Vagina (tissue), 2 donors: ENCODE data around the gene PTPN12. TPM values are rescaled to one million over a fixed set of nuclear protein-coding genes. Genes with fewer than 3 reads are reported as not detected.

Source experiments
- DNase-seq, 2 donors: peaks; one replicate each; pipeline ENCODE4 v3.0.0-alpha.2; 2017; ENCODE audit errors: extremely low spot score in 2 of 2
- H3K27ac ChIP-seq: fragments of 200-600 bp; sonication (generic); one replicate; pipeline ENCODE4 v1.5.1; 2019
- H3K27me3 ChIP-seq: fragments of 200-600 bp; sonication (generic); one replicate; pipeline ENCODE4 v1.5.1; 2019
- H3K36me3 ChIP-seq, 2 donors: fragments of 200-600 bp; sonication (generic); one replicate each; pipeline ENCODE4 v1.5.1; 2017 to 2019
- H3K4me1 ChIP-seq: fragments of 200-600 bp; sonication (generic); one replicate; pipeline ENCODE4 v1.5.1; 2019
- H3K4me3 ChIP-seq, 2 donors: fragments of 200-600 bp; sonication (generic); 1 replicate in 1 of 2; 2 replicates in 1 of 2; pipeline ENCODE4 v1.5.1; 2016 to 2019
- H3K9me3 ChIP-seq: fragments of 200-600 bp; sonication (generic); one replicate; pipeline ENCODE4 v1.5.1; 2019
- POLR2A ChIP-seq, 2 donors: fragments of 450-650 bp; IDR thresholded peaks; one replicate each; pipeline ENCODE4 v1.6.1; 2017; ENCODE audit warnings: antibody characterized with exemption in 2 of 2, mild to moderate bottlenecking in 2 of 2, moderate library complexity in 2 of 2
- POLR2AphosphoS5 ChIP-seq, 2 donors: sonication (generic); formaldehyde crosslinking; IDR thresholded peaks; one replicate each; pipeline ENCODE4 v1.9.0; 2017; ENCODE audit warnings: antibody characterized with exemption in 2 of 2, mild to moderate bottlenecking in 2 of 2, low read depth in 1 of 2; ENCODE audit not compliant: insufficient read depth in 1 of 2
- intact Hi-C: fragments of 100-400 bp; cut with DNase I; formaldehyde crosslinking; loops from one replicate; pipeline ENCODE4 v1.15.1; 2023
- total RNA-seq: library from RNA; depleted of rRNA; stranded (reverse); fragments of >200 nt; gene quantifications from one replicate; pipeline ENCODE4 v1.2.3, GENCODE V29; 2016
- TF ChIP-seq, protein P1 (sequence below), 3 experiments: fragments of 450-650 bp in 2 of 3; fragments of 200-600 bp in 1 of 3; sonication (generic) in 1 of 3; IDR thresholded peaks; one replicate each; pipeline ENCODE4 v1.5.1; 2017 to 2019; ENCODE audit warnings: antibody characterized with exemption in 3 of 3, mild to moderate bottlenecking in 2 of 3, moderate library complexity in 2 of 3

PTPN12 gene
- total RNA-seq, 1 donor from 2014 or later, result 106 TPM

GRCh38 chr7:77653572-77653971, 116.5 kb downstream of the PTPN12 start:
- Histone ChIP-seq H3K27ac (no peak overlapping the region), H3K4me1 (no peaks in the 10 kb centered on the region), H3K4me3 (no peak overlapping the region), H3K27me3 (no peaks in the 10 kb centered on the region), H3K36me3 (peaks cover 0 to 6% of the 10 kb centered on the region in 2 donors), H3K9me3 (no peaks in the 10 kb centered on the region)
- no peak for DNase-seq
- TF ChIP-seq POLR2A (IDR thresholded peaks at IDR 0.05) (no peak), POLR2AphosphoS5 (IDR thresholded peaks at IDR 0.05; ENCODE audit: insufficient read depth in 1 of 2, low read depth in 1 of 2) (no peak)
- TF ChIP-seq, protein P1, sequence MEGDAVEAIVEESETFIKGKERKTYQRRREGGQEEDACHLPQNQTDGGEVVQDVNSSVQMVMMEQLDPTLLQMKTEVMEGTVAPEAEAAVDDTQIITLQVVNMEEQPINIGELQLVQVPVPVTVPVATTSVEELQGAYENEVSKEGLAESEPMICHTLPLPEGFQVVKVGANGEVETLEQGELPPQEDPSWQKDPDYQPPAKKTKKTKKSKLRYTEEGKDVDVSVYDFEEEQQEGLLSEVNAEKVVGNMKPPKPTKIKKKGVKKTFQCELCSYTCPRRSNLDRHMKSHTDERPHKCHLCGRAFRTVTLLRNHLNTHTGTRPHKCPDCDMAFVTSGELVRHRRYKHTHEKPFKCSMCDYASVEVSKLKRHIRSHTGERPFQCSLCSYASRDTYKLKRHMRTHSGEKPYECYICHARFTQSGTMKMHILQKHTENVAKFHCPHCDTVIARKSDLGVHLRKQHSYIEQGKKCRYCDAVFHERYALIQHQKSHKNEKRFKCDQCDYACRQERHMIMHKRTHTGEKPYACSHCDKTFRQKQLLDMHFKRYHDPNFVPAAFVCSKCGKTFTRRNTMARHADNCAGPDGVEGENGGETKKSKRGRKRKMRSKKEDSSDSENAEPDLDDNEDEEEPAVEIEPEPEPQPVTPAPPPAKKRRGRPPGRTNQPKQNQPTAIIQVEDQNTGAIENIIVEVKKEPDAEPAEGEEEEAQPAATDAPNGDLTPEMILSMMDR (IDR thresholded peaks at IDR 0.05), result no peak
- intact Hi-C loops, result loop anchor here (5.0 kb wide), 1 partner anchor 109 kb away; no protein-coding TSS in a partner anchor

- H3K4me1 ChIP-seq, result no peaks in the 10 kb centered on the region
- H3K9me3 ChIP-seq, result no peaks in the 10 kb centered on the region
- no peak for DNase-seq
- peaks cover 0 to 6% of the 10 kb centered on the region in 2 donors for H3K36me3 ChIP-seq
- no peak overlapping the region for H3K27ac ChIP-seq
- intact Hi-C loops, result no loop called here
- TF ChIP-seq POLR2A (IDR thresholded peaks at IDR 0.05) (no peak), POLR2AphosphoS5 (IDR thresholded peaks at IDR 0.05; ENCODE audit: insufficient read depth in 1 of 2, low read depth in 1 of 2) (no peak)
- TF ChIP-seq, protein P1 (IDR thresholded peaks at IDR 0.05), result no peak
- H3K27me3 ChIP-seq, result no peaks in the 10 kb centered on the region
- H3K4me3 ChIP-seq, result no peak overlapping the region
These were observed 118.3 kb downstream of the PTPN12 start for GRCh38 chr7:77655356-77655755.

GRCh38 chr7:77655836-77656455, 118.9 kb downstream of the PTPN12 start:
- intact Hi-C loops, result no loop called here
- TF ChIP-seq POLR2A (IDR thresholded peaks at IDR 0.05) (no peak), POLR2AphosphoS5 (IDR thresholded peaks at IDR 0.05; ENCODE audit: insufficient read depth in 1 of 2, low read depth in 1 of 2) (no peak)
- TF ChIP-seq, protein P1 (IDR thresholded peaks at IDR 0.05), result no peak
- Histone ChIP-seq H3K36me3 (peaks cover 0 to 6% of the 10 kb centered on the region in 2 donors), H3K9me3 (no peaks in the 10 kb centered on the region), H3K4me3 (no peak overlapping the region), H3K27ac (no peak overlapping the region), H3K4me1 (no peaks in the 10 kb centered on the region), H3K27me3 (no peaks in the 10 kb centered on the region)
- no peak for DNase-seq

- Histone ChIP-seq H3K4me3 (no peak overlapping the region), H3K4me1 (no peaks in the 10 kb centered on the region), H3K36me3 (peaks cover 0 to 6% of the 10 kb centered on the region in 2 donors), H3K27ac (no peak overlapping the region), H3K27me3 (no peaks in the 10 kb centered on the region), H3K9me3 (no peaks in the 10 kb centered on the region)
- intact Hi-C loops, result no loop called here
- DNase-seq, result no peak
- TF ChIP-seq, protein P1 (IDR thresholded peaks at IDR 0.05), result peak in 1 of 3 experiments; percentile 31
- no peak for TF ChIP-seq POLR2AphosphoS5 (IDR thresholded peaks at IDR 0.05; ENCODE audit: insufficient read depth in 1 of 2, low read depth in 1 of 2)
- TF ChIP-seq POLR2A (IDR thresholded peaks at IDR 0.05), result no peak
These were observed 120.5 kb downstream of the PTPN12 start for GRCh38 chr7:77657427-77658224.

- no peak for DNase-seq
- no peaks in the 10 kb centered on the region for H3K4me1 ChIP-seq
- H3K27ac ChIP-seq, result no peak overlapping the region
- intact Hi-C loops, result no loop called here
- no peak overlapping the region for H3K4me3 ChIP-seq
- no peak for TF ChIP-seq POLR2AphosphoS5 (IDR thresholded peaks at IDR 0.05; ENCODE audit: insufficient read depth in 1 of 2, low read depth in 1 of 2)
- no peak for TF ChIP-seq POLR2A (IDR thresholded peaks at IDR 0.05)
- TF ChIP-seq, protein P1 (IDR thresholded peaks at IDR 0.05), result no peak
- no peaks in the 10 kb centered on the region for H3K9me3 ChIP-seq
- peaks cover 0 to 6% of the 10 kb centered on the region in 2 donors for H3K36me3 ChIP-seq
- no peaks in the 10 kb centered on the region for H3K27me3 ChIP-seq
These were observed 121.8 kb downstream of the PTPN12 start for GRCh38 chr7:77658928-77659327.
